Retinal pigment epithelial cell (primary cell): ENCODE measurements around the gene NR6A1.

Experiments
- DNase-seq: peaks from one replicate; pipeline ENCODE4 v3.0.0-alpha.2; 2010; ENCODE audit warnings: low read depth
- H3K4me3 ChIP-seq: 2 replicates; pipeline ENCODE4 v1.5.1; 2011; ENCODE audit warnings: mild to moderate bottlenecking, low read length, control low read depth, moderate library complexity
- CTCF ChIP-seq: conservative IDR thresholded peaks from 2 replicates; pipeline ENCODE4 v1.5.1; 2011; ENCODE audit warnings: low read depth, low read length, control low read depth, inconsistent platforms

Gene NR6A1

GRCh38 chr9:124769549-124770358 lies 1.4 kb downstream of the NR6A1 start:
- peak overlapping the region; percentile 73 for H3K4me3 ChIP-seq
- no peak for DNase-seq
- TF ChIP-seq CTCF = no peak

GRCh38 chr9:124768750-124769548 lies 2.2 kb downstream of the NR6A1 start:
- TF ChIP-seq CTCF = no peak
- DNase-seq = no peak
- H3K4me3 ChIP-seq = peak overlapping the region; percentile 73

GRCh38 chr9:124768334-124768733 lies 2.8 kb downstream of the NR6A1 start:
- H3K4me3 ChIP-seq = no peak overlapping the region
- no peak for TF ChIP-seq CTCF
- no peak for DNase-seq

GRCh38 chr9:124767821-124768220 lies 3.3 kb downstream of the NR6A1 start:
- no peak for DNase-seq
- H3K4me3 ChIP-seq = no peak overlapping the region
- no peak for TF ChIP-seq CTCF

GRCh38 chr9:124766815-124767554 lies 4.1 kb downstream of the NR6A1 start:
- TF ChIP-seq CTCF = peak; percentile 29
- DNase-seq = no peak
- no peak overlapping the region for H3K4me3 ChIP-seq

- DNase-seq = no peak
- no peak for TF ChIP-seq CTCF
- no peak overlapping the region for H3K4me3 ChIP-seq
These were observed 4.8 kb downstream of the NR6A1 start for GRCh38 chr9:124766326-124766725.
